BLaER1 treated with 17β-estradiol and CSF1 and Interleukin-3, amounts not matched to agents 10 nM and 100 nM (cell line): Measurements from ENCODE around the gene SLC10A4.

Experiments
- H3K27ac ChIP-seq, 11 experiments: shearing (Covaris generic); formaldehyde crosslinking; 2 replicates each; pipeline ENCODE4 v1.8.1; 2022
- H3K27me3 ChIP-seq, 11 experiments: shearing (Covaris generic); formaldehyde crosslinking; 2 replicates each; pipeline ENCODE4 v1.8.1; 2022
- H3K36me3 ChIP-seq, 11 experiments: shearing (Covaris generic); formaldehyde crosslinking; 2 replicates each; pipeline ENCODE4 v1.8.1; 2022
- H3K4me1 ChIP-seq, 10 experiments: shearing (Covaris generic); formaldehyde crosslinking; 2 replicates each; pipeline ENCODE4 v1.8.1; 2022
- H3K4me2 ChIP-seq, 11 experiments: shearing (Covaris generic); formaldehyde crosslinking; 2 replicates each; pipeline ENCODE4 v1.8.1; 2022
- H3K4me3 ChIP-seq, 10 experiments: shearing (Covaris generic); formaldehyde crosslinking; 2 replicates each; pipeline ENCODE4 v1.8.1; 2022
- H3K9ac ChIP-seq, 11 experiments: shearing (Covaris generic); formaldehyde crosslinking; 2 replicates each; pipeline ENCODE4 v1.8.1; 2022
- H3K9me3 ChIP-seq, 11 experiments: shearing (Covaris generic); formaldehyde crosslinking; replicated peaks in 1 of 11; 2 replicates each; pipeline ENCODE4 v1.8.1; 2022
- H4K20me1 ChIP-seq, 11 experiments: shearing (Covaris generic); formaldehyde crosslinking; 2 replicates each; pipeline ENCODE4 v1.8.1; 2022
- Cebpa-rat ChIP-seq, 11 experiments: shearing (Covaris generic); IDR thresholded peaks; 2 replicates each; pipeline ENCODE4 v1.8.1; 2022

Gene SLC10A4

GRCh38 chr4:48518143-48518542 is 35.0 kb downstream of the SLC10A4 start:
- H3K27me3 ChIP-seq = no peaks in the 10 kb centered on the region
- no peaks in the 10 kb centered on the region for H3K4me1 ChIP-seq
- no peak overlapping the region for H3K9ac ChIP-seq
- H3K36me3 ChIP-seq = peaks cover 79 to 100% (median 95%) of the 10 kb centered on the region in 11 experiments
- no peak overlapping the region for H3K4me2 ChIP-seq
- TF ChIP-seq Cebpa-rat (IDR thresholded peaks at IDR 0.05) = no peak
- H3K27ac ChIP-seq = no peak overlapping the region
- H4K20me1 ChIP-seq = peaks cover 0 to 5% (median 0%) of the 10 kb centered on the region in 11 experiments; a peak in 1 of 22 replicates
- H3K4me3 ChIP-seq = no peak overlapping the region
- no peaks in the 10 kb centered on the region for H3K9me3 ChIP-seq

- no peak for TF ChIP-seq Cebpa-rat (IDR thresholded peaks at IDR 0.05)
- Histone ChIP-seq H3K27me3 (no peaks in the 10 kb centered on the region), H3K4me3 (no peak overlapping the region), H3K36me3 (peaks cover 89 to 100% (median 98%) of the 10 kb centered on the region in 11 experiments), H3K9me3 (no peaks in the 10 kb centered on the region), H3K4me2 (no peak overlapping the region), H3K4me1 (no peaks in the 10 kb centered on the region), H4K20me1 (peaks cover 0 to 5% (median 0%) of the 10 kb centered on the region in 11 experiments; a peak in 1 of 22 replicates), H3K27ac (no peak overlapping the region), H3K9ac (no peak overlapping the region)
Measured at GRCh38 chr4:48526406-48526805, 43.3 kb downstream of the SLC10A4 start.

- TF ChIP-seq Cebpa-rat (IDR thresholded peaks at IDR 0.05) = no peak
- H3K4me3 ChIP-seq = no peak overlapping the region
- H3K4me2 ChIP-seq = no peak overlapping the region
- H4K20me1 ChIP-seq = peaks cover 0 to 4% (median 0%) of the 10 kb centered on the region in 11 experiments; a peak in 2 of 22 replicates
- no peaks in the 10 kb centered on the region for H3K9me3 ChIP-seq
- H3K27ac ChIP-seq = no peak overlapping the region
- peaks cover 0 to 6% (median 0%) of the 10 kb centered on the region in 10 experiments; a peak in 4 of 20 replicates for H3K4me1 ChIP-seq
- H3K36me3 ChIP-seq = peaks cover 75 to 100% (median 85%) of the 10 kb centered on the region in 11 experiments
- H3K27me3 ChIP-seq = no peaks in the 10 kb centered on the region
- 0 out of 22 replicates have a peak overlapping the region, but pooled peaks of 1 of the 11 experiments have one; percentile 32 for H3K9ac ChIP-seq
Measured at GRCh38 chr4:48538358-48538757, 55.2 kb downstream of the SLC10A4 start.
